Measurements from ENCODE around the gene ADGB.
"Not testable (repeated sequence)": the region's sequence is repeated elsewhere in the genome, so short reads cannot be mapped to it uniquely, and the experiment has no call there.

Gene ADGB

GRCh38 chr6:146803601-146804000 lies 204.8 kb downstream of the ADGB start:
- no peak for TF ChIP-seq CTCF (IDR thresholded peaks at IDR 0.05; ENCODE audit: control insufficient read depth, insufficient read depth, low read depth, low read length, missing control alignments)

DNA sequence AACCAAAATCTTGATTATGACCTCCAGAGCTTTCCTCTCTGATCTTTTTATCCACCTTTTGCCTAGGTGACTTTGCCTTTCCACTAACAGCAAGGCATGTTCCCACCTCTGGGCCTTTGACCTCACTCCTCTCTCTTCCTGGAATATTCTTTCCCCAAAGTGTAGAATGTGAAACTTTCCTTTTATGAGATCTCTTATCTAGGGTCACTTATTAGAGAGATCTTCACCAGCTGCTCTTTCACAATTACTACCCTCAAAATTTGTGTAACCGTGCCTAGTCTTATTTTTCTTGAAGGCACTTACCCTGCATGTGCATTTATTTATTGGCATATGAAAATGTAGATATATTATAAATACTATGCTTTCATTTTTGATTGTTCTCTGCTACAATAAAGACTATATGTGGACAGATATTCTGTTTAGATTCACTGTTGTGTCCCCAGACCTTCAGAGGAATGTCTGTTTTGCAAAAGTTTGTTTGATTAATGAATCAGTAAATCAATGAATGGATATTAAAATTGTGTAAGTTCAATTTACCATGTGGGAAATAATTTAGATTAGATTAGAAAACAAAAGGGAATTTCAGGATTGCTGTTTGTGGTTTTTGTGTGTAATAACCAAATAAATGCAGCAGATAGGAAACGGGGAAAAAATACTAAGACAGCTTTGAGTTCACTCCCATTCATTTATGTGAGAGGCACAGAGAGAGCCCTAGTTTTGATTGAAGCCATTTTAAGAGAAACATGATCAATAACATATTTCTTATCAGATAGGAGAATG lies 207.0 kb downstream of the ADGB start:
- TF ChIP-seq CTCF (IDR thresholded peaks at IDR 0.05; ENCODE audit: control insufficient read depth, insufficient read depth, low read depth, low read length, missing control alignments), result no peak
- no peak overlapping the region for H3K4me3 ChIP-seq (ENCODE audit: control insufficient read depth, low read depth, low read length)
- no peak for DNase-seq (ENCODE audit: low read depth)

More at GRCh38 chr6:146803601-146804000, 204.8 kb downstream of the ADGB start:
- DNase-seq (ENCODE audit: low read depth), result no peak
- no peak overlapping the region for H3K4me3 ChIP-seq (ENCODE audit: control insufficient read depth, low read depth, low read length)

DNA sequence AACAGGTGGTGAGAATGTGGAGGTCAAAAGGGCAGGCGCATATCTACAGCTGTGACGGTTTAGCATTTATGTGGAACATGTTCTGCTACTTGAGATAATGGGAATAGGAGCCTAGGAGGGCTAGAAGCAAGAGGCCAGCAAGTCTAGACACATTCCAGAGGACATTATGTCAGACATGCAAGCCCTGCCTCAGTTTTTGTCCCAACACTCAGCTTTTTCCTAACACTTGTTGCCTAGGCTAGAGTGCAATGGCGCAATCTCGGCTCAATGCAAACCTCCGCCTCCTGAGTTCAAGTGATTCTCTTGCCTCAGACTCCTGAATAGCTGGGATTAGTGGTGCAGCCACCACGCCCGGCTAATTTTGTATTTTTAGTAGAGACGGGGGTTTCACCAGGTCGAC lies 210.2 kb downstream of the ADGB start:
- DNase-seq (ENCODE audit: low read depth); H3K4me3 ChIP-seq (ENCODE audit: control insufficient read depth, low read depth, low read length): not testable (repeated sequence)

- not testable (repeated sequence) for H3K4me3 ChIP-seq (ENCODE audit: control insufficient read depth, low read depth, low read length)
- DNase-seq (ENCODE audit: low read depth), result peak; percentile 29
These were observed 214.1 kb downstream of the ADGB start for GRCh38 chr6:146812811-146813321.

DNA sequence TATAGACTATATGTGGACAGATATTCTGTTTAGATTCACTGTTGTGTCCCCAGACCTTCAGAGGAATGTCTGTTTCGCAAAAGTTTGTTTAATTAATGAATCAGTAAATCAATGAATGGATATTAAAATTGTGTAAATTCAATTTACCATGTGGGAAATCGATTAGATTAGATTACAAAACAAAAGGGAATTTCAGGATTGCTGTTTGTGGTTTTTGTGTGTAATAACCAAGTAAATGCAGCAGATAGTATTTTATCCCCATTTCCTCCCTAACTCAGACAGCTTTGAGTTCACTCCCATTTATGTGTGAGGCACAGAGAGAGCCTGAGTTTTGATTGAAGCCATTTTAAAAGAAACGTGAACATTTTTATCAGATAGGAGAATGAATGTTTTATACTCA lies 214.8 kb downstream of the ADGB start:
- TF ChIP-seq CTCF (IDR thresholded peaks at IDR 0.05; ENCODE audit: control insufficient read depth, insufficient read depth, low read depth, low read length, missing control alignments), result no peak
- H3K4me3 ChIP-seq (ENCODE audit: control insufficient read depth, low read depth, low read length), result no peak overlapping the region
- DNase-seq (ENCODE audit: low read depth), result no peak

DNA sequence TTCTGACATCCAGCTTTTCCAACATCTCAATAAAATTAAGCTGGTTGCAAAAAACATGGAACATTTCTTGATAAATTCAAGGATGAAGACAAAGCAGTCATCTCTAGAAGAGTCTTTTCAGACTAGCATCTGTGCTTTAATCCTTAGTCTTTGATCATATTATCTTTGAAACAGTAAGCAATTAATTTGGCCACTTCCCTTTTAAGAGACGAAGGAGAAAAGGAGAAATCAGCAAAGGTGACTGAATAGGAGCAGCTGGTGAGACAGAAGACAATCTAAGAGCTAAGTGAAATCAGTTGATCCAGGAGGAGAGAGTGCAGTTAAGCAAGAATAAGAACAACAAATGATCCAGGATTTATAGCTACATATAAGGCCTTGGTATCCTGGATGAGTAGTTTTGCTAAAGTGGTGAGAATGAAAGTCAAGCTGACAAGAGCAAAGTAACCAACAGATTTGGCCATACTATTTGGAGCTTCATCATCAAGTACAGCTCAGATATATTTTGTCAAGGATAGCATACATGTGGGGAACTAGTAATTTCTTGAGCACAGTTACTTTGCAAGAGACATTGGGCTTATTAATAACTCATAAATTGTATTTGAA lies 215.5 kb downstream of the ADGB start:
- no peak overlapping the region for H3K4me3 ChIP-seq (ENCODE audit: control insufficient read depth, low read depth, low read length)
- DNase-seq (ENCODE audit: low read depth), result no peak
- TF ChIP-seq CTCF (IDR thresholded peaks at IDR 0.05; ENCODE audit: control insufficient read depth, insufficient read depth, low read depth, low read length, missing control alignments), result no peak

- DNase-seq (ENCODE audit: low read depth); H3K4me3 ChIP-seq (ENCODE audit: control insufficient read depth, low read depth, low read length): not testable (repeated sequence)
These were observed 217.0 kb downstream of the ADGB start for GRCh38 chr6:146815511-146816462.

Measured in AG09309 (cell line).